HepG2 (cell line): Measurements from ENCODE around the gene USP34. TPM values are rescaled to one million over a fixed set of nuclear protein-coding genes. Genes with fewer than 3 reads are reported as not detected.
A peak's percentile ranks its signal among the peaks of the same experiment; 100 is the strongest.

Experiments used
- ATAC-seq: fragments of 200-7000 bp; cut with Tn5 transposase; 3 replicates; pipeline ENCODE4 v1.9.1; 2020; ENCODE audit warnings: mild to moderate bottlenecking, moderate library complexity
- BruUV-seq: library from RNA; stranded (reverse); fragments of 400-500 nt; replicated peaks from 2 replicates; lab custom pipeline; 2021; lab: Mats Ljungman, UMichigan
- CTCF ChIA-PET: fragments of 300-600 bp; formaldehyde crosslinking; extraction: SDS; loops from one replicate; lab custom pipeline; 2021; ENCODE audit warnings: low total read pairs, inconsistent platforms, low intra/inter-chr PET ratio; lab: Yijun Ruan, JAX
- POLR2A ChIA-PET: fragments of 350-600 bp; sonication (Branson Sonifier 250); formaldehyde crosslinking; loops from one replicate; lab custom pipeline; 2020; ENCODE audit warnings: antibody characterized with exemption, inconsistent platforms; lab: Yijun Ruan, JAX
- DNase-seq: peaks from one replicate; pipeline ENCODE4 v3.0.0-alpha.2; 2015; ENCODE audit warnings: low spot score
- FAIRE-seq: peaks from 3 replicates; lab custom pipeline; 2011; peaks lifted over from hg19 to GRCh38; lab: Jason Lieb, UNC
- H2AFZ ChIP-seq: one replicate; pipeline ENCODE4 v1.6.1; 2011; ENCODE audit warnings: low read length, inconsistent platforms
- H3K27ac ChIP-seq: fragments of 300-600 bp; 3 replicates; pipeline ENCODE4 v1.8.0; 2011; ENCODE audit warnings: mixed run types, mild to moderate bottlenecking, mixed read lengths, low read length, inconsistent platforms; ENCODE audit not compliant: insufficient read depth; ENCODE audit errors: extremely low read length
- H3K27me3 ChIP-seq, 2 experiments: fragments of 200-600 bp in 1 of 2; 2 replicates in 1 of 2; 3 replicates in 1 of 2; pipeline versions ENCODE4 v1.6.0 to v1.8.0; 2011; ENCODE audit warnings: low read length in 2 of 2, mild to moderate bottlenecking in 2 of 2, moderate library complexity in 2 of 2, inconsistent platforms in 1 of 2; ENCODE audit not compliant: insufficient read depth in 2 of 2, control insufficient read depth in 1 of 2
- H3K36me3 ChIP-seq, 2 experiments: fragments of 200-600 bp in 1 of 2; replicated peaks in 1 of 2; 2 replicates in 1 of 2; 3 replicates in 1 of 2; pipeline versions ENCODE4 v1.5.1 to v1.8.0; 2011; ENCODE audit warnings: low read length in 2 of 2, inconsistent platforms in 1 of 2; ENCODE audit not compliant: insufficient read depth in 2 of 2, control insufficient read depth in 1 of 2
- H3K4me1 ChIP-seq: 2 replicates; pipeline ENCODE4 v1.5.1; 2012; ENCODE audit warnings: low read length, inconsistent platforms; ENCODE audit not compliant: insufficient read depth
- H3K4me2 ChIP-seq: 2 replicates; pipeline ENCODE4 v1.6.0; 2011; ENCODE audit warnings: low read depth, low read length, inconsistent platforms
- H3K4me3 ChIP-seq, 3 experiments: fragments of 200-600 bp in 1 of 3; sonication (generic), shearing (Covaris generic) in 1 of 3; replicated peaks in 1 of 3; 2 replicates each; pipeline ENCODE4 v1.5.1; 2011 to 2016; ENCODE audit warnings: low read length in 3 of 3, inconsistent platforms in 2 of 3, low read depth in 2 of 3, mild to moderate bottlenecking in 2 of 3, control low read depth in 1 of 3, mixed read lengths in 1 of 3; ENCODE audit not compliant: insufficient read depth in 1 of 3
- H3K79me2 ChIP-seq: one replicate; pipeline ENCODE4 v1.6.1; 2011; ENCODE audit warnings: low read length, inconsistent platforms; ENCODE audit not compliant: insufficient read depth
- H3K9ac ChIP-seq: 2 replicates; pipeline ENCODE4 v1.6.0; 2011; ENCODE audit warnings: mild to moderate bottlenecking, low read depth, low read length, inconsistent platforms; ENCODE audit not compliant: insufficient read depth
- H3K9me3 ChIP-seq: 2 replicates; pipeline ENCODE4 v1.5.1; 2012; ENCODE audit warnings: mild to moderate bottlenecking, low read length
- H4K20me1 ChIP-seq: 2 replicates; pipeline ENCODE4 v1.6.0; 2011; ENCODE audit warnings: inconsistent platforms, mild to moderate bottlenecking, low read length, moderate library complexity; ENCODE audit not compliant: insufficient read depth
- ARNT ChIP-seq: fragments of 450-650 bp; IDR thresholded peaks from 2 replicates; pipeline ENCODE4 v1.6.1; 2017
- BRCA1 ChIP-seq: sonication (generic); formaldehyde crosslinking; IDR thresholded peaks from 2 replicates; pipeline ENCODE4 v1.4.0; 2020; ENCODE audit warnings: missing genetic modification reagents
- HIC2 ChIP-seq: sonication (generic); formaldehyde crosslinking; IDR thresholded peaks from 2 replicates; pipeline ENCODE4 v1.9.0; 2022; ENCODE audit warnings: low read depth, missing genetic modification reagents
- SRSF9 ChIP-seq: fragments of 200-400 bp; formaldehyde crosslinking; IDR thresholded peaks from 2 replicates; pipeline ENCODE4 v1.6.1; 2018; ENCODE audit warnings: borderline replicate concordance, mild to moderate bottlenecking, low read depth, low read length; ENCODE audit not compliant: insufficient read depth, poor library complexity, severe bottlenecking
- ZNF12 ChIP-seq: sonication (generic); formaldehyde crosslinking; IDR thresholded peaks from 2 replicates; pipeline ENCODE4 v1.5.0; 2020; ENCODE audit warnings: missing genetic modification reagents
- ZNF350 ChIP-seq: sonication (generic); formaldehyde crosslinking; IDR thresholded peaks from 2 replicates; pipeline ENCODE4 v1.4.0; 2020; ENCODE audit warnings: mild to moderate bottlenecking, low read depth, missing genetic modification reagents, borderline replicate concordance
- ZNF562 ChIP-seq: sonication (generic); formaldehyde crosslinking; IDR thresholded peaks from 2 replicates; pipeline ENCODE4 v1.8.0; 2022; ENCODE audit warnings: missing genetic modification reagents, borderline replicate concordance
- ZNF850 ChIP-seq: sonication (generic); formaldehyde crosslinking; conservative IDR thresholded peaks from 2 replicates; pipeline ENCODE4 v1.9.0; 2021; ENCODE audit warnings: mild to moderate bottlenecking, missing genetic modification reagents
- WGBS: methylation state at CpG from one replicate; pipeline ENCODE4 v1.1.6; 2017; ENCODE audit warnings: low lambda C conversion rate; 5-methylcytosine and 5-hydroxymethylcytosine counted together
- in situ Hi-C: cut with HindIII; loops from 2 replicates; pipeline ENCODE4 v1.10.0; 2017; ENCODE audit warnings: low pct_unique_long_range_greater_than_20kb; ENCODE audit not compliant: extremely low pct_ligation_motif_present
- intact Hi-C: fragments of 100-400 bp; cut with micrococcal nuclease; formaldehyde crosslinking; loops from one replicate; pipeline ENCODE4 v1.10.0; 2022; ENCODE audit not compliant: unreplicated experiment
- polyA plus RNA-seq, 8 experiments: library from polyadenylated mRNA; depleted of rRNA in 3 of 8; stranded (reverse) in 7 of 8; unstranded in 1 of 8; fragments of >200 nt; fragmentation: Illumina TruSeq in 4 of 8; extraction: Trizol in 4 of 8; gene quantifications; 2 replicates each; pipeline versions ENCODE4 v1.2.1 to v1.2.3, GENCODE V29; 2011 to 2016; ENCODE audit warnings: low read depth in 4 of 8, missing spikeins in 1 of 8, mixed read lengths in 1 of 8; ENCODE audit not compliant: insufficient read depth in 1 of 8
- total RNA-seq, 5 experiments: library from RNA; depleted of rRNA; stranded (reverse); fragments of >200 nt; fragmentation: Illumina TruSeq; extraction: Trizol; gene quantifications; 2 replicates each; pipeline ENCODE4 v1.2.3, GENCODE V29; 2016; ENCODE audit warnings: low read depth in 1 of 5

Gene USP34
- total and polyA plus RNA-seq, 2 of the 13 experiments (the other 11 are each of a cell fraction or from before 2014, with no cell fraction given) = 99.2 to 100 TPM

DNA sequence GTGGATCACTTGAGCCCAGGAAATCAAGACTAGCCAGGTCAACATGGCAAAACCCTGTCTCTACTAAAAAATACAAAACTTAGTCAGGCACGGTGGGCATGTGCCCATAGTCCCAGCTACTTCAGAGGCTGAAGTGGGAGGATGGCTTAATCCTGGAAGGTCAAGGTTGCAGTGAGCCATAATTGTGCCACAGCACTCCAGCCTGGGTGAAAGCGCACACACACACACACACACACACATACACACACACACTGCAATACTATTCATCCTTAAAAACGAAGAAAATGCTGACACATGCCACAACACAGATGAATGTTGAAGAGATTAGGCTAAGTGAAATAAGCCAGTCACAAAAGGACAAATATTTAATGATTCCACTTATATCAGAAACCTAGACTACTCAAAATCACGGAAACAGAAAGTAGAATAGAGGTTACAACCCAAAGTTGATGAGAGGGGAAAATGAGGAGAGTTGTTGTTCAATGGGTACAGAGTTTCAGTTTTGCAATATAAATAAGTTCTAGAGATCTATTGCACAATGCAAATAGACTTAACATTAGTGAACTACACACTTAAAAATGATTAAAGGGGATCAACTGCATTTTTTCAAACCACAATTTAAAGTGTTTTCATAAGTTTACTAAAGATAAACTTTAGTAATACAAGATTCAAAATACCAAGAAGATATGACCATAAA, 114.5 kb downstream of the USP34 start (continued):
- TF ChIP-seq HIC2 (CRISPR knock-in tag) (no peak), SRSF9 (no peak), ZNF12 (CRISPR knock-in tag) (no peak), ZNF562 (CRISPR knock-in tag) (no peak), ZNF350 (CRISPR knock-in tag) (no peak)

DNA sequence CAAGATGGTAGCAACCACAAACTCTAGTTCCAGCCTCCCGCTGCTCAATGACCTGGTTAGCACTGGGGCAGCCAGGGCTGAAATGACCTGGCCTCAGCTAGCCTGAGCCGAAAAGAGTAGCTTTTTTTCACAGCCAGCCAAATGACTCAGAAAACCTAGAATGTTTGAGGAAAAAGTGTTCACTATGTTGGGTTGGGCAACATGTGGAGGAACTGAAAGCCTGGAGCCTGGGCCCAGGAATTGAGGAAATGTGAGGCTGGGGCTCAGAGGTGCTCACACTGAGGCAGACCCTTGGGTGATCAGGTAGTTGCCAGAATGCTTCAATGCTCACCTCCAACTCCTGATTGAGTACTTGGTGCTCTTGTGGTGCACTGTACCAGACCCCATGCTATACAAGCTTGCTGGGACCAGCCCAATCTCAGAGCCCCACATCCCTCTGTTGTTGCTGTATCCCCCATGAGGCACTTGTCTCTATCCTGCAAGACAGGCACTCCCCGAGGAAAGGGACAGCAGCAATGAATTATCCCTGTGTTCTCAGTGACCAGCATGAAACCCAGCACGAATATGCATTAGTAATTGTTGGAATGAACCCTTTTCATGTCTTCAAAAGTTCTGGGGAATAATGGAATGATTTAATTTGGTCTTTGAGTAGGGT, 116.2 kb downstream of the USP34 start:
- intact Hi-C loops (no loop called here), in situ Hi-C loops (no loop called here)
- peak; percentile 34 for ATAC-seq
- ChIA-PET POLR2A (no interaction called here), CTCF (no interaction called here)
- TF ChIP-seq ARNT = no peak
- no peak for TF ChIP-seq ZNF850 (CRISPR knock-in tag)
- TF ChIP-seq BRCA1 (CRISPR knock-in tag) = no peak
- BruUV-seq = no TSS peak
- no peak for FAIRE-seq
- Histone ChIP-seq H3K4me2 (no peak overlapping the region), H3K9ac (no peak overlapping the region), H3K4me3 (no peak overlapping the region), H3K36me3 (peaks cover 6 to 37% of the 10 kb centered on the region in 2 experiments; a peak in 4 of 5 replicates), H3K27me3 (no peaks in the 10 kb centered on the region), H4K20me1 (0 out of 2 replicates have a peak, but pooled peaks cover 5% of the 10 kb centered on the region), H3K79me2 (peaks cover 40% of the 10 kb centered on the region), H2AFZ (no peak overlapping the region), H3K27ac (no peak overlapping the region), H3K4me1 (peaks cover 20% of the 10 kb centered on the region), H3K9me3 (no peaks in the 10 kb centered on the region; the same call in 1 of the 2 replicates)
- 95% methylated on average over 4 of the region's 4 CpGs for WGBS
- no peak for DNase-seq
